ENCODE results near the gene FAM83C.

- TF ChIP-seq HDAC2 (IDR thresholded peaks at IDR 0.05) (no peak), CTCF (IDR thresholded peaks at IDR 0.05) (no peak), CEBPB (IDR thresholded peaks at IDR 0.05) (no peak), RNF2 (IDR thresholded peaks at IDR 0.05; ENCODE audit: borderline replicate concordance, low read depth) (no peak), MAX (IDR thresholded peaks at IDR 0.05) (no peak), ESRRA (IDR thresholded peaks at IDR 0.05; ENCODE audit: borderline replicate concordance, low read length) (no peak), HOXA7 (CRISPR knock-in tag; IDR thresholded peaks at IDR 0.05) (no peak), BHLHE40 (IDR thresholded peaks at IDR 0.05; ENCODE audit: low read depth, low read length) (no peak), MYC (IDR thresholded peaks at IDR 0.05; ENCODE audit: borderline replicate concordance, low read length) (no peak), POLR2A (IDR thresholded peaks at IDR 0.05; ENCODE audit: low read length) (no peak), JUN (IDR thresholded peaks at IDR 0.05) (no peak), E2F6 (IDR thresholded peaks at IDR 0.05; ENCODE audit: borderline replicate concordance, low read depth) (no peak), SMC3 (IDR thresholded peaks at IDR 0.05) (no peak), PHF8 (IDR thresholded peaks at IDR 0.05; ENCODE audit: borderline replicate concordance, low read depth) (no peak)
These were observed 41.4 kb upstream of the FAM83C start for GRCh38 chr20:35333606-35334005.

Measured in A549 (cell line).